GM12801 (cell line): ENCODE results near the gene PLA2G2A.

Experiments
- TF ChIP-seq, protein P1 (sequence below): IDR thresholded peaks from one replicate; pipeline ENCODE4 v1.5.1; 2011; ENCODE audit warnings: control low read depth; ENCODE audit not compliant: insufficient read length; ENCODE audit errors: extremely low read depth

Gene PLA2G2A

DNA sequence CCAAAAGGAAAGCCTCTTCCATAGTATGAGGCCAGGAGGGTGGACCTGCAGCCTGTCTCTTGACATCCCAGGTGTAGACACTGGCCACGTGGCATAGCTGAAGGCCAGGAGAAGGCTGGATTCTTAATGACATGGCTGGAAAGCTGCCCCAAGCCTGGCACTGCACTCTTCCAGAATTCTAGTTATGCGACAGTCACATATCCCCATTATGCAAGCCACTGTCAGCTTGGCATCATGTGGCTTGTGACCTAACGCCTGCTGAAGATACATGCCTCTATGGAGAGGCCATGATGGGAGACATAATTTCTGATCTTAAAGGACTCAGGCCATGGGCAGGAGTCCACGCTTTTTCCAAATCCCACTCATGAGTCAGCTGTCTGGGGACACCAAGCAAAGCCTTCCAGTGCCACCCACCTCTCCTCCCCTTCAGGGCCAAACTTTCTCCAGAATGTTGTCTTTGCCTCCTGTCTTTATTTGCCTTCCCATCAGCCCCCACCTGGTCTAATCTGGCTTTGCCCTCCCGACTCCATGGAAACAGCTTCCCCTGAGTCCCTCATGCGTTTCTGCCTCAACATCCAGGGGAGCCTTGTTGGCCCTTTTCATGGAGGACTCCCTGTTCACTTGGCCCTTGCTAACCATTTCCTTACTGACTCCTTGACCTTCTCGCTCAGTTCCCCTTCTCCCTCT lies 3.0 kb downstream of the PLA2G2A start:
- TF ChIP-seq, protein P1, sequence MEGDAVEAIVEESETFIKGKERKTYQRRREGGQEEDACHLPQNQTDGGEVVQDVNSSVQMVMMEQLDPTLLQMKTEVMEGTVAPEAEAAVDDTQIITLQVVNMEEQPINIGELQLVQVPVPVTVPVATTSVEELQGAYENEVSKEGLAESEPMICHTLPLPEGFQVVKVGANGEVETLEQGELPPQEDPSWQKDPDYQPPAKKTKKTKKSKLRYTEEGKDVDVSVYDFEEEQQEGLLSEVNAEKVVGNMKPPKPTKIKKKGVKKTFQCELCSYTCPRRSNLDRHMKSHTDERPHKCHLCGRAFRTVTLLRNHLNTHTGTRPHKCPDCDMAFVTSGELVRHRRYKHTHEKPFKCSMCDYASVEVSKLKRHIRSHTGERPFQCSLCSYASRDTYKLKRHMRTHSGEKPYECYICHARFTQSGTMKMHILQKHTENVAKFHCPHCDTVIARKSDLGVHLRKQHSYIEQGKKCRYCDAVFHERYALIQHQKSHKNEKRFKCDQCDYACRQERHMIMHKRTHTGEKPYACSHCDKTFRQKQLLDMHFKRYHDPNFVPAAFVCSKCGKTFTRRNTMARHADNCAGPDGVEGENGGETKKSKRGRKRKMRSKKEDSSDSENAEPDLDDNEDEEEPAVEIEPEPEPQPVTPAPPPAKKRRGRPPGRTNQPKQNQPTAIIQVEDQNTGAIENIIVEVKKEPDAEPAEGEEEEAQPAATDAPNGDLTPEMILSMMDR: no peak

GRCh38 chr1:19975423-19976193 lies 3.8 kb downstream of the PLA2G2A start:
- TF ChIP-seq, protein P1: no peak

GRCh38 chr1:19974822-19975416 lies 4.5 kb downstream of the PLA2G2A start:
- TF ChIP-seq, protein P1: no peak

- TF ChIP-seq, protein P1: no peak
Observed at GRCh38 chr1:19973616-19974015, 5.8 kb downstream of the PLA2G2A start.

DNA sequence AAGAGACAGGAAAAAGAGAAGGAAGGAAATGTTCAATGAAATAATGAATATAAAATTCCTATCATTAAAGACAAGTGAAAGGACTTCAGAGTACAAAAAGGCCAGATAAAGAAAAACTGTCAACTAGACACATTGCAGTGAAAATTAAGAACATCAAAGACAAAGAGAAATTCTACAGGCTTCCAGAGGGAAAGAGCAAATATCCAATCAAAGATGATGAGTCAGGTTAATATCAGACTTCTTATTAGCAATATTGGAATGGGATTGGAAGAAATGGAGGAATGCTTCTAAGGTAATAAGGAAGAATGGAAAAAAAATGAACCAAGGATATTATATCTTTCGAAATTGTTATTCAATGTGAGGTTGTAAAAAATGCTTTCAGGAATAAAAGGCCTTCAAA lies 7.8 kb downstream of the PLA2G2A start:
- TF ChIP-seq, protein P1: no peak

DNA sequence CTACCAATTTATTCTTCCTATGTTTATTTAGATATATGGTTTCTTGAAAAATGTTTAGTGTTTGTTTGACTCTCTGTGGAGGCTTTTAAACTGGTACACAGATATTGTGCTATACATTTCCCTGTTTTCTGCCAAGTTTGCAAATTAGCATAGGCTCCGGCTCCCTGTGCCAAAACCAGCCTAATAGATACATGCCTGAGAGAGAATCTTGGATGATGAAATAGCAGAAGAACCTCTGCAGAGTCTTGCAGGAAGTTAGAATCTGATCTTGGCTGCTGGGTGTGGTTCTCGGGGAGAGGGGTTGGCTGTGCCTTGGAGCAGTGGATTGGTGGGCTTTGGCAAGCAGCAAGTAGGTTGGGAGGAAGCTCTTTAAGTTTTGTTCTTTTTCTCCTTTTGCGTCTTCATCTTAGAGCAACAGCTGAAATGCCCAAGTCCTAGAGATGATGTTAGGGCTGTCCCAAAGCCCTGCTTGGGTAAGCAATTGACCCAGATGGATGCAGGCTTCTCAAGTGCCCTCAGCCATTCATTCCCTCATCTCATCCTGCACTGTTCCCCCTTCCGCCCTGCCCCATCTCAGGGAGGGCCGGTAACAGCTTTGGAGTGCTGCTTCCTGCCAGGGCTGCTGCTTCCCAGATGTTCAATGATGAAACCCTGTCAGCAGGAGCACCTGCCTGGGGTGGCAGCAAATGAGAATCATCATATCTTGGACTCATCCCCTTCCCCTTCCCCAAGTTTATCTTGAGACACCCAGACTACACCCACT lies 9.3 kb downstream of the PLA2G2A start:
- TF ChIP-seq, protein P1: no peak

- TF ChIP-seq, protein P1: no peak
Observed at GRCh38 chr1:19967808-19968207, 11.6 kb downstream of the PLA2G2A start.
